Trophoblast cell (in vitro differentiated cells and primary cell): ENCODE measurements around the gene CBLN4.

Experiments used
- DNase-seq, 2 donors: peaks; one replicate each; pipeline ENCODE4 v3.0.0-alpha.2; 2016
- H2AFZ ChIP-seq: 2 replicates; pipeline ENCODE4 v1.6.1; 2013; ENCODE audit warnings: low read length, moderate library complexity, mild to moderate bottlenecking; ENCODE audit not compliant: insufficient read depth, poor library complexity
- H2AK5ac ChIP-seq: 2 replicates; pipeline ENCODE4 v1.6.1; 2013; ENCODE audit warnings: mild to moderate bottlenecking, low read length
- H2BK120ac ChIP-seq: 2 replicates; pipeline ENCODE4 v1.6.1; 2013; ENCODE audit warnings: low read length, mild to moderate bottlenecking, moderate library complexity; ENCODE audit not compliant: insufficient read depth, poor library complexity
- H2BK12ac ChIP-seq: 2 replicates; pipeline ENCODE4 v1.6.1; 2013; ENCODE audit warnings: mild to moderate bottlenecking, low read length, moderate library complexity
- H2BK5ac ChIP-seq: 2 replicates; pipeline ENCODE4 v1.6.1; 2013; ENCODE audit warnings: low read length, low read depth, moderate library complexity, mild to moderate bottlenecking; ENCODE audit not compliant: poor library complexity
- H3K14ac ChIP-seq: 2 replicates; pipeline ENCODE4 v1.6.1; 2013; ENCODE audit warnings: mild to moderate bottlenecking, low read length
- H3K18ac ChIP-seq: 2 replicates; pipeline ENCODE4 v1.6.1; 2013; ENCODE audit warnings: mild to moderate bottlenecking, low read length
- H3K23ac ChIP-seq: 2 replicates; pipeline ENCODE4 v1.6.1; 2013; ENCODE audit warnings: low read length
- H3K27ac ChIP-seq: 2 replicates; pipeline ENCODE4 v1.5.1; 2013; ENCODE audit warnings: low read depth, mild to moderate bottlenecking, inconsistent platforms, low read length, moderate library complexity
- H3K27me3 ChIP-seq: 2 replicates; pipeline ENCODE4 v1.6.1; 2013; ENCODE audit warnings: inconsistent platforms, mild to moderate bottlenecking, low read length, moderate library complexity; ENCODE audit not compliant: insufficient read depth
- H3K36me3 ChIP-seq, 2 experiments: 1 replicate in 1 of 2; 2 replicates in 1 of 2; pipeline ENCODE4 v1.6.1; 2013; ENCODE audit warnings: low read length in 2 of 2, mild to moderate bottlenecking in 2 of 2, moderate library complexity in 1 of 2; ENCODE audit not compliant: insufficient read depth in 2 of 2, control insufficient read depth in 1 of 2
- H3K4ac ChIP-seq: 2 replicates; pipeline ENCODE4 v1.6.1; 2013; ENCODE audit warnings: low read depth, mild to moderate bottlenecking, low read length, moderate library complexity
- H3K4me1 ChIP-seq, 2 experiments: 1 replicate in 1 of 2; 2 replicates in 1 of 2; pipeline ENCODE4 v1.6.1; 2013; ENCODE audit warnings: low read length in 2 of 2, mild to moderate bottlenecking in 2 of 2, moderate library complexity in 1 of 2; ENCODE audit not compliant: insufficient read depth in 2 of 2, control insufficient read depth in 1 of 2
- H3K4me2 ChIP-seq: 2 replicates; pipeline ENCODE4 v1.6.1; 2013; ENCODE audit warnings: inconsistent platforms, mild to moderate bottlenecking, low read length, moderate library complexity
- H3K4me3 ChIP-seq: 2 replicates; pipeline ENCODE4 v1.5.1; 2013; ENCODE audit warnings: mild to moderate bottlenecking, low read depth, low read length, inconsistent platforms
- H3K79me1 ChIP-seq: one replicate; pipeline ENCODE4 v1.6.1; 2013; ENCODE audit warnings: low read length
- H3K79me2 ChIP-seq: 2 replicates; pipeline ENCODE4 v1.6.1; 2013; ENCODE audit warnings: low read length, mild to moderate bottlenecking; ENCODE audit not compliant: control insufficient read depth, insufficient read depth, poor library complexity
- H3K9ac ChIP-seq: 2 replicates; pipeline ENCODE4 v1.6.1; 2013; ENCODE audit warnings: mild to moderate bottlenecking, low read length
- H3K9me3 ChIP-seq: 2 replicates; pipeline ENCODE4 v1.6.1; 2013; ENCODE audit warnings: low read depth, mild to moderate bottlenecking, control low read depth, inconsistent platforms, low read length; ENCODE audit not compliant: insufficient read depth
- H4K12ac ChIP-seq: 2 replicates; pipeline ENCODE4 v1.6.1; 2013; ENCODE audit warnings: low read depth, mild to moderate bottlenecking, low read length, moderate library complexity
- H4K8ac ChIP-seq: 2 replicates; pipeline ENCODE4 v1.6.1; 2013; ENCODE audit warnings: low read depth, mild to moderate bottlenecking, low read length, moderate library complexity
- H4K91ac ChIP-seq: one replicate; pipeline ENCODE4 v1.6.1; 2013; ENCODE audit warnings: low read depth, mild to moderate bottlenecking, low read length, moderate library complexity
- WGBS: extraction: QIAGEN DNeasy Blood & Tissue Kit; methylation state at CpG from one replicate; pipeline ENCODE4 v1.1.7; 2013; ENCODE audit warnings: missing lambda C conversion rate; ENCODE audit not compliant: insufficient read length, insufficient coverage; ENCODE audit errors: extremely low coverage; 5-methylcytosine and 5-hydroxymethylcytosine counted together

Gene CBLN4

DNA sequence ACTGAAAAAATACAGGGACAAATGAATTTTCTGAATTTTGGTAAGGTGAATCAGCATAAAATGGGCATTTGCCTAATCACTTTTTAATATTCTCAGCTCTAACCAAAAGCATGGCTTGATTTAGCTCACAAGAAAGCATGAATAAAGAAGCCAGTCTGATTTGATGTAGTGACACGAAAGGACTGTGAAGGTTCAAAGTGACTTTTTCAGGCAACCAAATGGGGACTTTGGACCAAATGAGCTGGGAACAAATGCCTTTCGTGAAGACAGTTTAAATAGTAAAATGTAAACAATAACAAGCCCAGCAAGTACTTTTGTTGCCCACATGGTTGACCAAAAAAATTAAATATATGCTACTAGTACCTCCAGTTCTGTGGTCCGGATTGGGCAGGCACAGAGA lies 12.9 kb upstream of the CBLN4 start:
- Histone ChIP-seq H2BK120ac (no peak overlapping the region), H2BK5ac (no peak overlapping the region), H4K91ac (no peak overlapping the region), H3K27me3 (no peaks in the 10 kb centered on the region), H3K4ac (no peak overlapping the region), H3K4me3 (no peak overlapping the region), H3K9ac (no peak overlapping the region), H3K4me2 (no peak overlapping the region), H3K79me1 (no peaks in the 10 kb centered on the region), H3K9me3 (peaks cover 4% of the 10 kb centered on the region), H4K8ac (no peak overlapping the region), H3K23ac (no peak overlapping the region), H2BK12ac (no peak overlapping the region), H4K12ac (no peak overlapping the region), H3K18ac (no peak overlapping the region), H2AK5ac (no peak overlapping the region), H3K79me2 (no peaks in the 10 kb centered on the region), H3K4me1 (no peaks in the 10 kb centered on the region), H2AFZ (no peak overlapping the region), H3K36me3 (no peaks in the 10 kb centered on the region), H3K14ac (no peak overlapping the region), H3K27ac (no peak overlapping the region)
- no CpG with 5 or more reads among the region's 3 CpGs for WGBS
- no peak for DNase-seq

DNA sequence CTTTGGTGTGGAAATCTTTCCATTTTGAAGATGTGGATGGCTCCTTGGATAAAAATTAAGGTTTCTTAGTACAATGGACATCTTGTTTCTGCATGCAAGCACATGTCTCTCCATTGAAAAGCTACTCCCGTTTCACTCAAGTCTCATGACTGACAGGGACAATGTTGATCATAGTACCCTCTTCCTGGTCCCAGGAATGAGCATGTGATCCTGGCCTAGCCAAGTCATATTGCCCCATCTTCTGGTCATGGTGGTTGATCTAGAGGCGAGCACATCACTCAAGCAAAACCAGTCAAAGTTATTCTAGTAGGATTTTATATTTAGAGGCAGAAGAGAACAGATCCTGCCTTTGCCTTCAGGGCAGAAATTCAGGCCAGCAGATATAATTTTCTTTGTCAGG lies 12.2 kb upstream of the CBLN4 start:
- Histone ChIP-seq H3K18ac (no peak overlapping the region), H2AK5ac (no peak overlapping the region), H3K4me1 (no peaks in the 10 kb centered on the region), H2BK5ac (no peak overlapping the region), H3K27me3 (no peaks in the 10 kb centered on the region), H3K36me3 (no peaks in the 10 kb centered on the region), H4K8ac (no peak overlapping the region), H2AFZ (no peak overlapping the region), H3K23ac (no peak overlapping the region), H2BK12ac (no peak overlapping the region), H3K4ac (no peak overlapping the region), H3K14ac (no peak overlapping the region), H3K79me2 (no peaks in the 10 kb centered on the region), H3K4me2 (no peak overlapping the region), H4K91ac (no peak overlapping the region), H3K79me1 (no peaks in the 10 kb centered on the region), H3K4me3 (no peak overlapping the region), H3K9me3 (peaks cover 5% of the 10 kb centered on the region), H3K27ac (no peak overlapping the region), H2BK120ac (no peak overlapping the region), H4K12ac (no peak overlapping the region), H3K9ac (no peak overlapping the region)
- no CpG with 5 or more reads among the region's 2 CpGs for WGBS
- DNase-seq, result no peak

DNA sequence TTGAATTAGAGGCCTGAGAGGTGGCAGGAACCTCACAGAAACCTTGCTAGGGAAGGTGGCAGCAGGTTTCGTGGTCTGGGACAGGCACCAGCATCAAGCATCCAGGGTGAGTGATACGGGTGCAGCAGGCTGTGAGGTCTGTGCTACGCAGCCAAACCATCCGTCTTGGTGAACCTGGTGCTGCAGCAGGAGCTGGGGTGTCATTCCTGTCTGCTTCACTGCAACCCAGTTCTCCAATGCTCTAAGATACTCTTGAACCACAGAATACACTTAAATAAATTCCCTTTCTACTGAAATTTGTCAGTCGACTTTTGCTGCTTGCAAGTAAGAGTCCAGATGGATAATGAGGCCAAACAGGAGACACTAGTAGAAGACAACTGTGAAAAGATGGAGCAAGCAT lies 9.7 kb upstream of the CBLN4 start:
- no peak overlapping the region for H3K4ac ChIP-seq
- H3K36me3 ChIP-seq, result no peaks in the 10 kb centered on the region
- no peak overlapping the region for H4K8ac ChIP-seq
- H3K9ac ChIP-seq, result no peak overlapping the region
- no peak overlapping the region for H2AFZ ChIP-seq
- no peak overlapping the region for H2AK5ac ChIP-seq
- H3K27me3 ChIP-seq, result no peaks in the 10 kb centered on the region
- peaks cover 5% of the 10 kb centered on the region for H3K9me3 ChIP-seq
- H4K91ac ChIP-seq, result no peak overlapping the region
- no peak overlapping the region for H3K4me3 ChIP-seq
- H2BK5ac ChIP-seq, result no peak overlapping the region
- no peaks in the 10 kb centered on the region for H3K79me1 ChIP-seq
- H3K23ac ChIP-seq, result no peak overlapping the region
- H3K14ac ChIP-seq, result no peak overlapping the region
- no peak for DNase-seq
- H3K4me2 ChIP-seq, result no peak overlapping the region
- no peak overlapping the region for H4K12ac ChIP-seq
- no peak overlapping the region for H3K18ac ChIP-seq
- H2BK120ac ChIP-seq, result no peak overlapping the region
- H3K4me1 ChIP-seq, result no peaks in the 10 kb centered on the region
- no peak overlapping the region for H3K27ac ChIP-seq
- H2BK12ac ChIP-seq, result no peak overlapping the region
- no CpG with 5 or more reads among the region's 5 CpGs for WGBS
- no peaks in the 10 kb centered on the region for H3K79me2 ChIP-seq

DNA sequence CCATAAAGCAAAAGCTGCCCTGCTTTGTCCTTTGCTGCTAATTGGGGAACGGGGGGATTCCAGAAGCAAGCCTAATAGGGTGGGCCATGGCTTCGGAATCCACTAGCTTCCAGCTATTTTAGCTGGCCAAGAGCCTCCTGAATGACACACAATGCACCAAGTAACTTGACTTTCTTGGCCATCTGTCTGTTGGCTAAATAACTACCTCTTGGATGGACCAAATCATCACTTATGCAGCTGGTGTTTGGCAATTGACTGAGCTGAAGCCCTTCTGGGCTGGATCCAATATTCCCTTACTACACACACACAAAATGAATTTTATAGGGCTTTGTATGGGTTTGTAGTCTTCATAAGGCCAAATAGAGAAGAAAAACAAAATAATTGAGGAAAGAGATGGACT lies 8.8 kb upstream of the CBLN4 start:
- WGBS, result no CpG with 5 or more reads among the region's 2 CpGs
- no peaks in the 10 kb centered on the region for H3K79me2 ChIP-seq
- no peak overlapping the region for H3K18ac ChIP-seq
- no peak overlapping the region for H4K91ac ChIP-seq
- H3K4me3 ChIP-seq, result no peak overlapping the region
- no peak overlapping the region for H2BK5ac ChIP-seq
- no peak overlapping the region for H3K27ac ChIP-seq
- DNase-seq, result no peak
- H3K4me2 ChIP-seq, result no peak overlapping the region
- peaks cover 5% of the 10 kb centered on the region for H3K9me3 ChIP-seq
- no peaks in the 10 kb centered on the region for H3K4me1 ChIP-seq
- no peaks in the 10 kb centered on the region for H3K36me3 ChIP-seq
- H3K23ac ChIP-seq, result no peak overlapping the region
- H3K27me3 ChIP-seq, result no peaks in the 10 kb centered on the region
- H3K9ac ChIP-seq, result no peak overlapping the region
- H2BK120ac ChIP-seq, result no peak overlapping the region
- H4K8ac ChIP-seq, result no peak overlapping the region
- H3K14ac ChIP-seq, result no peak overlapping the region
- H2AFZ ChIP-seq, result no peak overlapping the region
- no peak overlapping the region for H3K4ac ChIP-seq
- H3K79me1 ChIP-seq, result no peaks in the 10 kb centered on the region
- no peak overlapping the region for H2BK12ac ChIP-seq
- no peak overlapping the region for H2AK5ac ChIP-seq
- no peak overlapping the region for H4K12ac ChIP-seq
